SK-N-SH treated with all-trans-retinoic acid at 6 μM for 48 hours (cell line): ENCODE data around the gene ZBED5.

Experiments used
- ATAC-seq: fragments of 200-7000 bp; cut with Tn5 transposase; 3 replicates; pipeline ENCODE4 v1.9.1; 2020; ENCODE audit warnings: mild to moderate bottlenecking, moderate library complexity
- ARNTL ChIP-seq: fragments of 450-650 bp; formaldehyde crosslinking; IDR thresholded peaks from 2 replicates; pipeline ENCODE4 v1.5.0; 2020; ENCODE audit warnings: low read depth, mild to moderate bottlenecking, moderate library complexity, borderline replicate concordance
- BACH2 ChIP-seq: fragments of 250-450 bp; sonication (Bioruptor Pico); IDR thresholded peaks from 2 replicates; pipeline ENCODE4 v1.9.0; 2021; ENCODE audit warnings: mild to moderate bottlenecking, borderline replicate concordance
- CSDC2 ChIP-seq: fragments of 250-450 bp; sonication (Bioruptor Pico); IDR thresholded peaks from 2 replicates; pipeline ENCODE4 v1.5.0; 2020; ENCODE audit warnings: mild to moderate bottlenecking, moderate library complexity
- ESRRG ChIP-seq: fragments of 250-450 bp; sonication (Bioruptor Pico); IDR thresholded peaks from 2 replicates; pipeline ENCODE4 v1.6.1; 2021; ENCODE audit warnings: mild to moderate bottlenecking
- GLIS3 ChIP-seq: fragments of 250-450 bp; sonication (Bioruptor Pico); IDR thresholded peaks from 2 replicates; pipeline ENCODE4 v1.5.0; 2020; ENCODE audit warnings: mild to moderate bottlenecking, moderate library complexity
- ISL1 ChIP-seq: fragments of 250-450 bp; sonication (Bioruptor Pico); IDR thresholded peaks from 2 replicates; pipeline ENCODE4 v2.1.2; 2022; ENCODE audit warnings: mild to moderate bottlenecking, moderate library complexity
- OSR1 ChIP-seq: fragments of 250-450 bp; sonication (Bioruptor Pico); IDR thresholded peaks from 2 replicates; pipeline ENCODE4 v1.8.0; 2022; ENCODE audit warnings: moderate library complexity, mild to moderate bottlenecking, inconsistent platforms
- PPARA ChIP-seq: fragments of 250-450 bp; sonication (Bioruptor Pico); IDR thresholded peaks from 2 replicates; pipeline ENCODE4 v1.5.0; 2020; ENCODE audit warnings: mild to moderate bottlenecking, borderline replicate concordance
- RARB ChIP-seq: fragments of 250-450 bp; sonication (Bioruptor Pico); IDR thresholded peaks from 2 replicates; pipeline ENCODE4 v1.8.0; 2021; ENCODE audit warnings: mild to moderate bottlenecking, moderate library complexity
- SNAI2 ChIP-seq: fragments of 250-450 bp; sonication (Bioruptor Pico); IDR thresholded peaks from 2 replicates; pipeline ENCODE4 v1.5.0; 2020; ENCODE audit warnings: mild to moderate bottlenecking, moderate library complexity
- TCF4 ChIP-seq: fragments of 250-450 bp; sonication (Bioruptor Pico); IDR thresholded peaks from 2 replicates; pipeline ENCODE4 v1.8.0; 2021; ENCODE audit warnings: mild to moderate bottlenecking, moderate library complexity, borderline replicate concordance
- TOX ChIP-seq: fragments of 250-450 bp; sonication (Bioruptor Pico); IDR thresholded peaks from 2 replicates; pipeline ENCODE4 v1.8.0; 2021; ENCODE audit warnings: mild to moderate bottlenecking, moderate library complexity, borderline replicate concordance
- ZC3H10 ChIP-seq: fragments of 250-450 bp; sonication (Bioruptor Pico); IDR thresholded peaks from 2 replicates; pipeline ENCODE4 v1.5.1; 2021; ENCODE audit warnings: mild to moderate bottlenecking, moderate library complexity
- ZFP3 ChIP-seq: fragments of 250-450 bp; sonication (Bioruptor Pico); IDR thresholded peaks from 2 replicates; pipeline ENCODE4 v1.5.0; 2020; ENCODE audit warnings: mild to moderate bottlenecking, moderate library complexity
- ZFP30 ChIP-seq: fragments of 450-650 bp; formaldehyde crosslinking; IDR thresholded peaks from 2 replicates; pipeline ENCODE4 v1.5.0; 2022; ENCODE audit warnings: mild to moderate bottlenecking, moderate library complexity
- ZNF565 ChIP-seq: fragments of 450-650 bp; formaldehyde crosslinking; conservative IDR thresholded peaks from 2 replicates; pipeline ENCODE4 v1.5.0; 2020; ENCODE audit warnings: low read depth, mild to moderate bottlenecking, moderate library complexity
- ZNF70 ChIP-seq: fragments of 450-650 bp; formaldehyde crosslinking; IDR thresholded peaks from 2 replicates; pipeline ENCODE4 v1.5.0; 2020; ENCODE audit warnings: mild to moderate bottlenecking, moderate library complexity
- ZNF8 ChIP-seq: fragments of 450-650 bp; formaldehyde crosslinking; IDR thresholded peaks from 2 replicates; pipeline ENCODE4 v1.5.0; 2020; ENCODE audit warnings: mild to moderate bottlenecking, moderate library complexity
- TF ChIP-seq, protein P1 (sequence below): fragments of 250-450 bp; sonication (Bioruptor Pico); IDR thresholded peaks from 2 replicates; pipeline ENCODE4 v1.8.0; 2020; ENCODE audit warnings: mild to moderate bottlenecking, moderate library complexity, borderline replicate concordance
- TF ChIP-seq, protein P2 (sequence below): fragments of 250-450 bp; sonication (Bioruptor Pico); IDR thresholded peaks from 2 replicates; pipeline ENCODE4 v1.5.1; 2021; ENCODE audit warnings: mild to moderate bottlenecking, moderate library complexity
- TF ChIP-seq, protein P3 (sequence below): fragments of 250-450 bp; sonication (Bioruptor Pico); IDR thresholded peaks from 2 replicates; pipeline ENCODE4 v1.8.0; 2021; ENCODE audit warnings: low read depth, mild to moderate bottlenecking, moderate library complexity, borderline replicate concordance
- TF ChIP-seq, protein P4 (sequence below): fragments of 250-450 bp; sonication (Bioruptor Pico); IDR thresholded peaks from 2 replicates; pipeline ENCODE4 v1.5.1; 2020; ENCODE audit warnings: low read depth, mild to moderate bottlenecking, moderate library complexity
- TF ChIP-seq, protein P5 (sequence below): fragments of 250-450 bp; sonication (Bioruptor Pico); IDR thresholded peaks from 2 replicates; pipeline ENCODE4 v1.5.0; 2020; ENCODE audit warnings: mild to moderate bottlenecking, moderate library complexity

ZBED5 gene

DNA sequence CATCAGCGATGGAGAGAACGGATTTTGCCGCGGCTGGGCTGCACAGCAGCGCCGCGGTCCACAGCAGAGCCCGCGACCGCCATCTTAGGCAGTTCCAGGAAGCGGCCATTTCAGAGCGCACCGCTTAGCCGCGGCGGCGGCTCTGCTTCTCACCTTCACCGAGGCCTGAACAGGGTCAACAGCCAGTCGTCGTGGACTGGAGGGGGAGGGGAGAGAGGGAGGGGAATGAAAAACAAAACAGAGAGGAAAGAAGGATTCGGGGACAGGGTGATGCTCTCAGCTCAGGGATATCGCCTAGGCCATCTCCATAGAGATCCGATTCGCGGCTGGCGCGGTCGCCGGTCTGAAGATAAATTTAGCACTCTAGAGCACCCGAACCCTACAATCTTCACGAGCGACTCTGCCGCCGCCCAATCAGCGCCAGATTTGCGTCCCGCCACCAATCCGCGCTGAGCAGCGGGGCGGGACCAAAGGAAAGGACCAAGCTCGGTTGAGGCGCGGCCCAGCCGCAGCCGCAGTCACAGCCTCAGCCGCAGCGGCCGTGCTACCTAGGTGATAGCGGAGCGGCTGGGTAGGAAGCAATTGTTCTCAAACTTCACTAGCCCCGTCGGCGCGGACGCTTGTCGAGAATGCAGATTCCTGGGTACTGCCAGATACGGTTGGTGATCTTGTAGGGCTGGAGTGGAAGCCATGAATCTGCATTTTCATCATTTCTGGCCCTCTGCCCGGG lies at the start of gene ZBED5:
ZBED5 (minus strand) TSS at position 345 of the 730 bp plus-strand sequence. CDS start 3,108 bp downstream, outside the sequence.
- peak; percentile 95 for ATAC-seq
- TF ChIP-seq, protein P1, sequence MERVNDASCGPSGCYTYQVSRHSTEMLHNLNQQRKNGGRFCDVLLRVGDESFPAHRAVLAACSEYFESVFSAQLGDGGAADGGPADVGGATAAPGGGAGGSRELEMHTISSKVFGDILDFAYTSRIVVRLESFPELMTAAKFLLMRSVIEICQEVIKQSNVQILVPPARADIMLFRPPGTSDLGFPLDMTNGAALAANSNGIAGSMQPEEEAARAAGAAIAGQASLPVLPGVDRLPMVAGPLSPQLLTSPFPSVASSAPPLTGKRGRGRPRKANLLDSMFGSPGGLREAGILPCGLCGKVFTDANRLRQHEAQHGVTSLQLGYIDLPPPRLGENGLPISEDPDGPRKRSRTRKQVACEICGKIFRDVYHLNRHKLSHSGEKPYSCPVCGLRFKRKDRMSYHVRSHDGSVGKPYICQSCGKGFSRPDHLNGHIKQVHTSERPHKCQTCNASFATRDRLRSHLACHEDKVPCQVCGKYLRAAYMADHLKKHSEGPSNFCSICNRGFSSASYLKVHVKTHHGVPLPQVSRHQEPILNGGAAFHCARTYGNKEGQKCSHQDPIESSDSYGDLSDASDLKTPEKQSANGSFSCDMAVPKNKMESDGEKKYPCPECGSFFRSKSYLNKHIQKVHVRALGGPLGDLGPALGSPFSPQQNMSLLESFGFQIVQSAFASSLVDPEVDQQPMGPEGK (CRISPR knock-in tag) = no peak
- TF ChIP-seq GLIS3 (CRISPR knock-in tag) (no peak), ZNF8 (no peak), TOX (CRISPR knock-in tag) (no peak; the same call in 1 of the 2 replicates), SNAI2 (CRISPR knock-in tag) (no peak), ZNF565 (CRISPR knock-in tag) (no peak; the same call in 1 of the 2 replicates), ISL1 (CRISPR knock-in tag) (no peak), RARB (CRISPR knock-in tag) (peak; percentile 65; the same call in 1 of the 2 replicates), ZC3H10 (CRISPR knock-in tag) (no peak), ZFP30 (CRISPR knock-in tag) (no peak), PPARA (CRISPR knock-in tag) (no peak), ZFP3 (CRISPR knock-in tag) (peak; percentile 42; the same call in 1 of the 2 replicates), ESRRG (CRISPR knock-in tag) (no peak), ZNF70 (CRISPR knock-in tag) (no peak), TCF4 (no peak), ARNTL (CRISPR knock-in tag) (no peak), BACH2 (CRISPR knock-in tag) (no peak), CSDC2 (CRISPR knock-in tag) (0 out of 2 replicates have a peak, but pooled peaks have one; percentile 36), OSR1 (no peak)
- TF ChIP-seq, protein P2, sequence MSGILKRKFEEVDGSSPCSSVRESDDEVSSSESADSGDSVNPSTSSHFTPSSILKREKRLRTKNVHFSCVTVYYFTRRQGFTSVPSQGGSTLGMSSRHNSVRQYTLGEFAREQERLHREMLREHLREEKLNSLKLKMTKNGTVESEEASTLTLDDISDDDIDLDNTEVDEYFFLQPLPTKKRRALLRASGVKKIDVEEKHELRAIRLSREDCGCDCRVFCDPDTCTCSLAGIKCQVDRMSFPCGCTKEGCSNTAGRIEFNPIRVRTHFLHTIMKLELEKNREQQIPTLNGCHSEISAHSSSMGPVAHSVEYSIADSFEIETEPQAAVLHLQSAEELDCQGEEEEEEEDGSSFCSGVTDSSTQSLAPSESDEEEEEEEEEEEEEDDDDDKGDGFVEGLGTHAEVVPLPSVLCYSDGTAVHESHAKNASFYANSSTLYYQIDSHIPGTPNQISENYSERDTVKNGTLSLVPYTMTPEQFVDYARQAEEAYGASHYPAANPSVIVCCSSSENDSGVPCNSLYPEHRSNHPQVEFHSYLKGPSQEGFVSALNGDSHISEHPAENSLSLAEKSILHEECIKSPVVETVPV (CRISPR knock-in tag) = no peak
- TF ChIP-seq, protein P3, sequence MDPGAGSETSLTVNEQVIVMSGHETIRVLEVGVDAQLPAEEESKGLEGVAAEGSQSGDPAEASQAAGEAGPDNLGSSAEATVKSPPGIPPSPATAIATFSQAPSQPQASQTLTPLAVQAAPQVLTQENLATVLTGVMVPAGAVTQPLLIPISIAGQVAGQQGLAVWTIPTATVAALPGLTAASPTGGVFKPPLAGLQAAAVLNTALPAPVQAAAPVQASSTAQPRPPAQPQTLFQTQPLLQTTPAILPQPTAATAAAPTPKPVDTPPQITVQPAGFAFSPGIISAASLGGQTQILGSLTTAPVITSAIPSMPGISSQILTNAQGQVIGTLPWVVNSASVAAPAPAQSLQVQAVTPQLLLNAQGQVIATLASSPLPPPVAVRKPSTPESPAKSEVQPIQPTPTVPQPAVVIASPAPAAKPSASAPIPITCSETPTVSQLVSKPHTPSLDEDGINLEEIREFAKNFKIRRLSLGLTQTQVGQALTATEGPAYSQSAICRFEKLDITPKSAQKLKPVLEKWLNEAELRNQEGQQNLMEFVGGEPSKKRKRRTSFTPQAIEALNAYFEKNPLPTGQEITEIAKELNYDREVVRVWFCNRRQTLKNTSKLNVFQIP = 0 out of 2 replicates have a peak, but pooled peaks have one; percentile 45
- TF ChIP-seq, protein P4, sequence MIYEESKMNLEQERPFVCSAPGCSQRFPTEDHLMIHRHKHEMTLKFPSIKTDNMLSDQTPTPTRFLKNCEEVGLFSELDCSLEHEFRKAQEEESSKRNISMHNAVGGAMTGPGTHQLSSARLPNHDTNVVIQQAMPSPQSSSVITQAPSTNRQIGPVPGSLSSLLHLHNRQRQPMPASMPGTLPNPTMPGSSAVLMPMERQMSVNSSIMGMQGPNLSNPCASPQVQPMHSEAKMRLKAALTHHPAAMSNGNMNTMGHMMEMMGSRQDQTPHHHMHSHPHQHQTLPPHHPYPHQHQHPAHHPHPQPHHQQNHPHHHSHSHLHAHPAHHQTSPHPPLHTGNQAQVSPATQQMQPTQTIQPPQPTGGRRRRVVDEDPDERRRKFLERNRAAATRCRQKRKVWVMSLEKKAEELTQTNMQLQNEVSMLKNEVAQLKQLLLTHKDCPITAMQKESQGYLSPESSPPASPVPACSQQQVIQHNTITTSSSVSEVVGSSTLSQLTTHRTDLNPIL (CRISPR knock-in tag) = peak; percentile 6; the same call in 1 of the 2 replicates
- TF ChIP-seq, protein P5, sequence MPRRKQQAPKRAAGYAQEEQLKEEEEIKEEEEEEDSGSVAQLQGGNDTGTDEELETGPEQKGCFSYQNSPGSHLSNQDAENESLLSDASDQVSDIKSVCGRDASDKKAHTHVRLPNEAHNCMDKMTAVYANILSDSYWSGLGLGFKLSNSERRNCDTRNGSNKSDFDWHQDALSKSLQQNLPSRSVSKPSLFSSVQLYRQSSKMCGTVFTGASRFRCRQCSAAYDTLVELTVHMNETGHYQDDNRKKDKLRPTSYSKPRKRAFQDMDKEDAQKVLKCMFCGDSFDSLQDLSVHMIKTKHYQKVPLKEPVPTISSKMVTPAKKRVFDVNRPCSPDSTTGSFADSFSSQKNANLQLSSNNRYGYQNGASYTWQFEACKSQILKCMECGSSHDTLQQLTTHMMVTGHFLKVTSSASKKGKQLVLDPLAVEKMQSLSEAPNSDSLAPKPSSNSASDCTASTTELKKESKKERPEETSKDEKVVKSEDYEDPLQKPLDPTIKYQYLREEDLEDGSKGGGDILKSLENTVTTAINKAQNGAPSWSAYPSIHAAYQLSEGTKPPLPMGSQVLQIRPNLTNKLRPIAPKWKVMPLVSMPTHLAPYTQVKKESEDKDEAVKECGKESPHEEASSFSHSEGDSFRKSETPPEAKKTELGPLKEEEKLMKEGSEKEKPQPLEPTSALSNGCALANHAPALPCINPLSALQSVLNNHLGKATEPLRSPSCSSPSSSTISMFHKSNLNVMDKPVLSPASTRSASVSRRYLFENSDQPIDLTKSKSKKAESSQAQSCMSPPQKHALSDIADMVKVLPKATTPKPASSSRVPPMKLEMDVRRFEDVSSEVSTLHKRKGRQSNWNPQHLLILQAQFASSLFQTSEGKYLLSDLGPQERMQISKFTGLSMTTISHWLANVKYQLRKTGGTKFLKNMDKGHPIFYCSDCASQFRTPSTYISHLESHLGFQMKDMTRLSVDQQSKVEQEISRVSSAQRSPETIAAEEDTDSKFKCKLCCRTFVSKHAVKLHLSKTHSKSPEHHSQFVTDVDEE (CRISPR knock-in tag) = no peak

DNA sequence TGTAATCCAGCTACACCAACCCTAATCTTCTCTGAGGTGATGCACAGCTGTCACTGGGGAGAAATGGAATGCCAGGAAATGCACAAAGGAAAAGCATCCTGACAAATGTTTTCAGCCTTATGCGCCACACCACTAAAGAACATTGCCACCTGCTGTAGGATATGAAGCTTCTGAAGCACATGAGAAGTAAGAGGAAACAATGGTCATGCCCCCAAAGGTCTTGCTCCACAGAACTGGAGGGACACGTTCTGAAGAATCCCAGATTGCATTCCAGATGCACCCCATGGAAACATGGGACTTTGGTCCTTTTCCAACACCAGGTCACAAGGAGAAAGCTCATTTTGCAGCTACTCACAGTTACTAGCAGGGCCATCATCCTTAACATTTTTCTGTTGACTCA lies 48.7 kb upstream of the ZBED5 start:
- TF ChIP-seq ZNF70 (CRISPR knock-in tag) (peak; percentile 86), ZNF565 (CRISPR knock-in tag) (no peak), ZNF8 (no peak), CSDC2 (CRISPR knock-in tag) (no peak)
- peak; percentile 59 for ATAC-seq
